ENCODE results near the gene TMEM178B. TPM values are rescaled to one million over a fixed set of nuclear protein-coding genes. Genes with fewer than 3 reads are reported as not detected.

TMEM178B gene
- total and polyA plus RNA-seq, 2 of the 13 experiments (the other 11 are each of a cell fraction or from before 2014, with no cell fraction given), result 0.01 to 0.02 TPM

DNA sequence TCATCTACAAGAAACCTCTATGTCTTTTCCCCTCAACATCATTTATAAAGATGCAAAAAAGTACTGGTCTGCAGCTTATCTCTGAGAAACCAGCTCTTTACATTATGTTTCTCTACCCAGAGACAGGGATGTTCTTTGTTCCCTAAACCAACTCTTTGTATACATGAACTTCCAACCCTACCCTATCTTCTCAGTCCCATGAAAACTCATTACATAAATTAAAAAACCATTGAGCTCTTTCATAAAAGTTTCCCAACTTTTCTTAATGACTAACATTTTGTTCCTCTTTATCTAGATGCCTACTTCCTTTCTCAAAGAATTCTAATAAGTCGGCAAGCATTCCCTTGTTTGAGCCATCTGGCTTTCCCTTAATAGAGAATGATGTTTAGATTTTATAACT lies 284.5 kb downstream of the TMEM178B start (continued):
- TF ChIP-seq RXRB (CRISPR knock-in tag; IDR thresholded peaks at IDR 0.05; ENCODE audit: borderline replicate concordance) (no peak), SIX4 (CRISPR knock-in tag; IDR thresholded peaks at IDR 0.05) (no peak), ZNF530 (CRISPR knock-in tag; IDR thresholded peaks at IDR 0.05; ENCODE audit: low read depth) (no peak)
- TF ChIP-seq, protein P1, sequence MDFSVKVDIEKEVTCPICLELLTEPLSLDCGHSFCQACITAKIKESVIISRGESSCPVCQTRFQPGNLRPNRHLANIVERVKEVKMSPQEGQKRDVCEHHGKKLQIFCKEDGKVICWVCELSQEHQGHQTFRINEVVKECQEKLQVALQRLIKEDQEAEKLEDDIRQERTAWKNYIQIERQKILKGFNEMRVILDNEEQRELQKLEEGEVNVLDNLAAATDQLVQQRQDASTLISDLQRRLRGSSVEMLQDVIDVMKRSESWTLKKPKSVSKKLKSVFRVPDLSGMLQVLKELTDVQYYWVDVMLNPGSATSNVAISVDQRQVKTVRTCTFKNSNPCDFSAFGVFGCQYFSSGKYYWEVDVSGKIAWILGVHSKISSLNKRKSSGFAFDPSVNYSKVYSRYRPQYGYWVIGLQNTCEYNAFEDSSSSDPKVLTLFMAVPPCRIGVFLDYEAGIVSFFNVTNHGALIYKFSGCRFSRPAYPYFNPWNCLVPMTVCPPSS (IDR thresholded peaks at IDR 0.05), result no peak

DNA sequence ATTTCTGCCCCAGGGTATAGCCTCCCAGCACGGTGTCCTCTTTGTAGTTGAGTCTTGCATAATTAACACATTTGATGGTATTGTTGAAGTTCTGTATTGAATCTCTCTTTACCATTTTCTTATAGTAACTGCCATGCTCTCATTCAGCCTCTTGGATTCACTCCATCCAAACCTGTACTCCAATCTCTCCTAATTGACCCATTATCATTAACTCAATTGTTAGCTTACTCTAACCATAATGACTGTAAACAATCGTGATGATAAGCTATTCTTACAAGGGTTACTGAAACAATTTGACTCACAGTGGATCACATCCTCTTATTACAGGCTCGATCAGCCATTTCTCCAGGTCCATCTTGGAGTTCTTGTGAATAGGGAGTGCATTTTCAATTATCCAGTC lies 285.4 kb downstream of the TMEM178B start:
- CTCF ChIA-PET (ENCODE audit: low intra/inter-chr PET ratio, low total read pairs), result no interaction called here
- intact Hi-C loops (cut with micrococcal nuclease; ENCODE audit: unreplicated experiment), result no loop called here
- no peaks in the 10 kb centered on the region for H3K79me2 ChIP-seq (ENCODE audit: insufficient read depth, low read length)
- FAIRE-seq (no peak), ATAC-seq (no peak), DNase-seq (ENCODE audit: low spot score) (no peak)
- no peaks in the 10 kb centered on the region for H3K9me3 ChIP-seq (ENCODE audit: low read length)
- H3K4me1 ChIP-seq (ENCODE audit: insufficient read depth, low read length), result no peaks in the 10 kb centered on the region
- no peak overlapping the region for H3K4me2 ChIP-seq (ENCODE audit: low read depth, low read length)
- H4K20me1 ChIP-seq (ENCODE audit: insufficient read depth, low read length), result no peaks in the 10 kb centered on the region
- WGBS (ENCODE audit: low lambda C conversion rate), result 0% methylated on average over 3 of the region's 3 CpGs
- in situ Hi-C loops (cut with HindIII; ENCODE audit: extremely low pct_ligation_motif_present, low pct_unique_long_range_greater_than_20kb), result no loop called here
- H3K27ac ChIP-seq (ENCODE audit: extremely low read length, insufficient read depth, low read length), result no peak overlapping the region
- H3K36me3 ChIP-seq (replicated peaks in 1 of 2; ENCODE audit: control insufficient read depth in 1 of 2, insufficient read depth in 2 of 2, low read length in 2 of 2), result no peaks in the 10 kb centered on the region
- H3K4me3 ChIP-seq (replicated peaks in 1 of 3; ENCODE audit: insufficient read depth in 1 of 3, low read depth in 2 of 3, low read length in 3 of 3), result no peak overlapping the region
- no TSS peak for BruUV-seq (replicated peaks)
- no peak overlapping the region for H3K9ac ChIP-seq (ENCODE audit: insufficient read depth, low read depth, low read length)
- TF ChIP-seq ZNF234 (CRISPR knock-in tag; conservative IDR thresholded peaks at IDR 0.05) (no peak), ZNF816 (CRISPR knock-in tag; IDR thresholded peaks at IDR 0.05; ENCODE audit: borderline replicate concordance) (no peak), MEIS1 (CRISPR knock-in tag; IDR thresholded peaks at IDR 0.05; ENCODE audit: borderline replicate concordance) (no peak), ZBTB1 (CRISPR knock-in tag; IDR thresholded peaks at IDR 0.05; ENCODE audit: borderline replicate concordance) (no peak), ZSCAN20 (CRISPR knock-in tag; IDR thresholded peaks at IDR 0.05; ENCODE audit: borderline replicate concordance) (no peak), ZIK1 (CRISPR knock-in tag; IDR thresholded peaks at IDR 0.05; ENCODE audit: borderline replicate concordance, low read depth) (no peak)
- POLR2A ChIA-PET, result no interaction called here
- no peaks in the 10 kb centered on the region for H3K27me3 ChIP-seq (ENCODE audit: control insufficient read depth in 1 of 2, insufficient read depth in 2 of 2, low read length in 2 of 2)
- H2AFZ ChIP-seq (ENCODE audit: low read length), result no peak overlapping the region

All from HepG2 (cell line).